ENCODE results near the gene CHCHD6.

DNA sequence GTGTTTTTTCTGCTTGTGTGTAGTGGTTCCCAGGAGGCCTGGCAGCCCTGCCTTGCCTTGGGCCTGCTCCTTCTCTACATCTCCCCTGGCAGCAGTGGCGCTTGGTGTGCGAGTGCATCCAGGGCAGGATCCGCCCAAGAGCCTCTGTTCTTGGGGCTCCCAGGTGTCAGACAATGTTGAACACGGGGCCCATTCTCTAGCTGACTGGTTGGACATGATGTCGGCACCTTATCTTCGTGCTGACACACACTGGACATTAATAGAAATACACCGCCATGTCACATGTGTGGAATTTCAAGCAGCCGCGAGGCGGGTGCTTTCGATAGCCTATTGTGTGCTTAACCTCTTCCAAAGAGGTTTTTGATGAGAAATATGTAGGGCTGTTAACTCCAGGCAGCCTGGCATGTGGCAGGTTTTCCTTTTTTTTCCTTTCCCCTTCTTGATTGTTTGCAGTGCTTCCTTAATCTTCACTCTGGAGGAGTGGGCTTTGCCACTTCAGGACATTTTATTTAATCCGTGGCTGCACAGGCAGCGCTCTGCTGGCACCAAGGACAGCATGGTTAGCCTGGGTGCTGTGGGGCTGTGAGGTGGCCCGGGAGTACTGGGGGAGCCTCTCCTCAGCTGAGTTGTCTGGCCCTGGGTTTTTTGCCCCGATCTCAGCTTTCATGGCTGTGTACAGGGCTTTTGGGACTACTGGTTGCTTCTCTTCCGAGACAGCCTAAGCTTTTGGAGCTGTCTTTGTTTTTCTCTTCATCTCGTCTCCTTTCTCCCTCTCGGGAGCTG, 42.5 kb downstream of the CHCHD6 start:
- TF ChIP-seq POLR2A (IDR thresholded peaks at IDR 0.05; ENCODE audit: low read depth, low read length): no peak
- no peak for TF ChIP-seq POLR2AphosphoS5 (IDR thresholded peaks at IDR 0.05; ENCODE audit: low read depth, low read length)
- no peak for TF ChIP-seq TAF1 (IDR thresholded peaks at IDR 0.05; ENCODE audit: borderline replicate concordance, low read depth, low read length)

Measured in GM12892 (cell line).